ENCODE results near the gene HMCN1. TPM values are rescaled to one million over a fixed set of nuclear protein-coding genes. Genes with fewer than 3 reads are reported as not detected.

The HMCN1 gene
- total and polyA plus RNA-seq, 2 experiments from 2014 or later: 1.6 to 8.7 TPM

- Mint-ChIP-seq H3K4me1 (peaks cover 2% of the 10 kb centered on the region; the same call in 2 of the 3 replicates), H3K9me3 (no peaks in the 10 kb centered on the region), H3K4me3 (no peak overlapping the region), H3K27me3 (ENCODE audit: insufficient read depth, low read depth, poor library complexity) (no peaks in the 10 kb centered on the region), H3K27ac (0 out of 2 replicates have a peak overlapping the region, but pooled peaks have one; percentile 28), H3K36me3 (ENCODE audit: low read depth) (no peaks in the 10 kb centered on the region; the same call in 2 of the 3 replicates)
- Histone ChIP-seq H4K20me1 (replicated peaks; ENCODE audit: insufficient read depth) (no peaks in the 10 kb centered on the region), H3K9me2 (ENCODE audit: insufficient read depth) (0 out of 2 replicates have a peak, but pooled peaks cover 3% of the 10 kb centered on the region), H3K4me2 (no peak overlapping the region), H3K4me3 (no peak overlapping the region), H3K4me1 (ENCODE audit: insufficient read depth) (no peaks in the 10 kb centered on the region), H3F3A (replicated peaks; ENCODE audit: low read depth) (no peaks in the 10 kb centered on the region), H3K27me3 (ENCODE audit: insufficient read depth) (no peaks in the 10 kb centered on the region), H3K79me2 (replicated peaks; ENCODE audit: insufficient read depth) (no peaks in the 10 kb centered on the region), H3K27ac (ENCODE audit: low read depth) (no peak overlapping the region), H3K36me3 (ENCODE audit: insufficient read depth) (no peaks in the 10 kb centered on the region), H2AFZ (no peak overlapping the region)
- DNase-seq (ENCODE audit: low spot score) (no peak), ATAC-seq (no peak)
- TF ChIP-seq ZNF331 (CRISPR knock-in tag; IDR thresholded peaks at IDR 0.05; ENCODE audit: low read depth): no peak
- TF ChIP-seq CREB1 (CRISPR knock-in tag; IDR thresholded peaks at IDR 0.05; ENCODE audit: low read depth): no peak
- no peak for TF ChIP-seq CTCF (conservative IDR thresholded peaks at IDR 0.05; ENCODE audit: low read depth in 2 of 2)
- no peak for TF ChIP-seq EZH2phosphoT487 (IDR thresholded peaks at IDR 0.05; ENCODE audit: unreplicated experiment)
- no peak for TF ChIP-seq ETS1 (IDR thresholded peaks at IDR 0.05)
- no peak for TF ChIP-seq POLR2AphosphoS5 (IDR thresholded peaks at IDR 0.05; ENCODE audit: low read depth)
- TF ChIP-seq EZH2 (IDR thresholded peaks at IDR 0.05; ENCODE audit: low read depth, unreplicated experiment): no peak
- no peak for TF ChIP-seq JUNB (IDR thresholded peaks at IDR 0.05; ENCODE audit: unreplicated experiment)
- no peak for TF ChIP-seq STAT1 (IDR thresholded peaks at IDR 0.05; ENCODE audit: unreplicated experiment)
These were observed 238.1 kb downstream of the HMCN1 start for GRCh38 chr1:185972096-185972850.

GRCh38 chr1:185973645-185974044, 239.5 kb downstream of the HMCN1 start:
- H3K4me3 Mint-ChIP-seq: no peak overlapping the region
- DNase-seq (ENCODE audit: low spot score): no peak
- no peak for ATAC-seq
- Histone ChIP-seq H2AFZ (no peak overlapping the region), H3K4me2 (no peak overlapping the region), H3F3A (replicated peaks; ENCODE audit: low read depth) (no peaks in the 10 kb centered on the region), H3K4me1 (ENCODE audit: insufficient read depth) (no peaks in the 10 kb centered on the region), H3K79me2 (replicated peaks; ENCODE audit: insufficient read depth) (no peaks in the 10 kb centered on the region), H3K4me3 (no peak overlapping the region), H3K27ac (ENCODE audit: low read depth) (no peak overlapping the region), H3K9me2 (ENCODE audit: insufficient read depth) (0 out of 2 replicates have a peak, but pooled peaks cover 3% of the 10 kb centered on the region), H3K36me3 (ENCODE audit: insufficient read depth) (no peaks in the 10 kb centered on the region), H4K20me1 (replicated peaks; ENCODE audit: insufficient read depth) (no peaks in the 10 kb centered on the region), H3K27me3 (ENCODE audit: insufficient read depth) (no peaks in the 10 kb centered on the region)
- H3K27ac Mint-ChIP-seq: no peak overlapping the region
- no peaks in the 10 kb centered on the region for H3K9me3 Mint-ChIP-seq
- no peaks in the 10 kb centered on the region; the same call in 2 of the 3 replicates for H3K36me3 Mint-ChIP-seq (ENCODE audit: low read depth)
- no peak for TF ChIP-seq JUNB (IDR thresholded peaks at IDR 0.05; ENCODE audit: unreplicated experiment)
- H3K27me3 Mint-ChIP-seq (ENCODE audit: insufficient read depth, low read depth, poor library complexity): no peaks in the 10 kb centered on the region
- H3K4me1 Mint-ChIP-seq: peaks cover 2% of the 10 kb centered on the region; the same call in 2 of the 3 replicates
